GM12872 (cell line): Measurements from ENCODE around the gene MAST1.

Source experiments
- TF ChIP-seq, protein P1 (sequence below): IDR thresholded peaks from 3 replicates; pipeline ENCODE4 v1.5.1; 2011; ENCODE audit warnings: low read depth, mild to moderate bottlenecking, low read length, moderate library complexity; ENCODE audit not compliant: insufficient read depth

Gene MAST1

DNA sequence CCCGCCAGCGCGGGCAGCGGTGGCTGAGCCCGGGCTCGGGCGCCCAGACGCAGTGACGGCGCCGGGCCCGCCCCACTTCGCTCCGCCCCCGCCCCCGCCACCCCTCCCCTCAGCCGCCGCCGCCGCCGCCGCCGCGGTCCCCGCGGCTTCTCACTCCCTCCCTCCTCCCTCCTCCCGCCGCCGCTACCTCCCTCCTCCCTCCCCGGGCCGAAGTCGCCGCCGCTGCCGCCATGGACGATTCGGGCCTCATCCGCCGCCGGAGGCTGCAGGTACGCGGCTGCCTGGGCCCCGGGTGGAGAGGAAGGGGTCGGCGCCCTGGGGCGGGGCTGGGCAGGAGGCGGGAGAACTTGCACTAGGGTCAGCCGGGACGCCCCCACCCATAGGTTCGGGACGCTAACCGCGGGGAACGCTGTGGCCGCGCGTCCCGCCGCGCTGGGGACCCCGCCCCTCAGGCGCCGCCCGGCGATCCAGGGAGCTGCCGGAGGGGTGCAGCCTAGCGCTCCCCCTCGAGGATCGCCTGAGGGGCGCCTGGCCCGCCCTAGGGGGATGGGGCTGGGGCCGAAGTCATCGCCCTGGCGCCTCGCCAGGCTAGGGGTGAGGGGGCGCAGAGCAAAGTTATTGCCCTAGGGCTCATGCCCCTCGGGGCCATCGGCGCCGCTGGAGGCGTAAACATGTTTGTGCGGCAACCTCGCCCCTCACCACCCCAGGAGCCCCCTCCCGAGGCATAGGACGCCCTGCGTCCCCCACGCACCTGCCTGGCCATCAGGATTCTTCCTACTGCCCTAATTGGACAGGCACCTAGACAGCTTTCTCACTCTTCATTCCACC is 4.4 kb upstream of the MAST1 start:
- TF ChIP-seq, protein P1, sequence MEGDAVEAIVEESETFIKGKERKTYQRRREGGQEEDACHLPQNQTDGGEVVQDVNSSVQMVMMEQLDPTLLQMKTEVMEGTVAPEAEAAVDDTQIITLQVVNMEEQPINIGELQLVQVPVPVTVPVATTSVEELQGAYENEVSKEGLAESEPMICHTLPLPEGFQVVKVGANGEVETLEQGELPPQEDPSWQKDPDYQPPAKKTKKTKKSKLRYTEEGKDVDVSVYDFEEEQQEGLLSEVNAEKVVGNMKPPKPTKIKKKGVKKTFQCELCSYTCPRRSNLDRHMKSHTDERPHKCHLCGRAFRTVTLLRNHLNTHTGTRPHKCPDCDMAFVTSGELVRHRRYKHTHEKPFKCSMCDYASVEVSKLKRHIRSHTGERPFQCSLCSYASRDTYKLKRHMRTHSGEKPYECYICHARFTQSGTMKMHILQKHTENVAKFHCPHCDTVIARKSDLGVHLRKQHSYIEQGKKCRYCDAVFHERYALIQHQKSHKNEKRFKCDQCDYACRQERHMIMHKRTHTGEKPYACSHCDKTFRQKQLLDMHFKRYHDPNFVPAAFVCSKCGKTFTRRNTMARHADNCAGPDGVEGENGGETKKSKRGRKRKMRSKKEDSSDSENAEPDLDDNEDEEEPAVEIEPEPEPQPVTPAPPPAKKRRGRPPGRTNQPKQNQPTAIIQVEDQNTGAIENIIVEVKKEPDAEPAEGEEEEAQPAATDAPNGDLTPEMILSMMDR, result no peak

- TF ChIP-seq, protein P1, result no peak
Measured at GRCh38 chr19:12834566-12834943, 3.8 kb upstream of the MAST1 start, which contains the start of gene RTBDN. TSS of gene RTBDN (minus strand) at chr19:12834579. CDS start at chr19:12829979, 4,600 bp downstream.

- TF ChIP-seq, protein P1, result no peak
Measured at GRCh38 chr19:12834976-12835757, 3.1 kb upstream of the MAST1 start.

DNA sequence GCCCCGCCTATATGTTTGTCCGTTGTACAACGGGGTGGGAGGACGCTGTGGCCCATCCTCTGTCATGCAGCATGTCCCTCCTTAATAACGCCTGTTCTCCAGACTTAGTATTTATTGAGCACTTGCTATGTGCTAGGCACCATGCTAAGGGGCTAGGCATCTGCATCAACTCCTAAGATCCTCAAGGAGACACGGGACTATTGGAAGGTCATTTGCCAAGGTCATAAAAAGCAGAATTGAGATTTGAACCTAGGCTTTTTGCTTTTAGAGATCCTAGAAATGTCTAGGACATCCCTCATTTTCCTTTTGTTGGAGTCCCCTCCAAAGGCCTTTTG is 1.8 kb upstream of the MAST1 start:
- TF ChIP-seq, protein P1, result no peak

GRCh38 chr19:12837225-12837624 is 1.1 kb upstream of the MAST1 start:
- TF ChIP-seq, protein P1, result no peak

GRCh38 chr19:12838886-12839756 is 806 bp downstream of the MAST1 start:
- TF ChIP-seq, protein P1, result no peak
